ENCODE results near the gene IQSEC3.
A peak's percentile ranks its signal among the peaks of the same experiment; 100 is the strongest.

IQSEC3 gene

GRCh38 chr12:171743-172676, 105.4 kb downstream of the IQSEC3 start (continued):
- TF ChIP-seq ZNF704 (tag by site-specific recombination; IDR thresholded peaks at IDR 0.05) (no peak), ZNF146 (tag by site-specific recombination; IDR thresholded peaks at IDR 0.05) (no peak), ZBTB7A (tag by site-specific recombination; IDR thresholded peaks at IDR 0.05; ENCODE audit: low read depth) (no peak), PBX3 (CRISPR knock-in tag; IDR thresholded peaks at IDR 0.05) (no peak), PATZ1 (tag by site-specific recombination; IDR thresholded peaks at IDR 0.05) (no peak), ZBTB20 (tag by site-specific recombination; IDR thresholded peaks at IDR 0.05) (no peak), HOXC10 (CRISPR knock-in tag; IDR thresholded peaks at IDR 0.05) (no peak), ZFHX2 (tag by site-specific recombination; conservative IDR thresholded peaks at IDR 0.05) (peak; percentile 90), AEBP2 (tag by site-specific recombination; IDR thresholded peaks at IDR 0.05; ENCODE audit: borderline replicate concordance) (no peak), ZNF341 (tag by site-specific recombination; IDR thresholded peaks at IDR 0.05; ENCODE audit: low read depth) (no peak)

GRCh38 chr12:172732-173161, 106.2 kb downstream of the IQSEC3 start:
- no peak overlapping the region for H3K4me3 ChIP-seq (ENCODE audit: low read depth, low read length)
- no peaks in the 10 kb centered on the region for H3K4me1 ChIP-seq (ENCODE audit: control insufficient read depth, insufficient read depth, low read length)
- no peak overlapping the region for H3K27ac ChIP-seq (ENCODE audit: extremely low read depth, low read depth, low read length)
- ChIA-PET CTCF (interaction anchor here (2.0 to 2.4 kb wide), 2 partner anchors 16 to 20 kb away, joined by 8 to 11 read pairs; no protein-coding TSS in a partner anchor), POLR2A (interaction anchor here (1.1 kb wide), 1 partner anchor 26 kb away, joined by 3 read pairs; no protein-coding TSS in a partner anchor)
- no peaks in the 10 kb centered on the region for H3K9me3 ChIP-seq (ENCODE audit: control insufficient read depth, insufficient read depth, low read depth, low read length)
- H3K36me3 ChIP-seq (ENCODE audit: control insufficient read depth in 2 of 2, insufficient read depth in 1 of 2, low read length in 2 of 2), result no peaks in the 10 kb centered on the region
- TF ChIP-seq ZNF701 (tag by site-specific recombination; IDR thresholded peaks at IDR 0.05), result no peak
- no peak for TF ChIP-seq ZNF157 (tag by site-specific recombination; IDR thresholded peaks at IDR 0.05)
- no peak for TF ChIP-seq ELK4 (IDR thresholded peaks at IDR 0.05; ENCODE audit: borderline replicate concordance, low read depth, low read length)

- no peak overlapping the region for H3K27ac ChIP-seq (ENCODE audit: extremely low read depth, low read depth, low read length)
- ChIA-PET POLR2A (no interaction called here), CTCF (no interaction called here)
- no peak overlapping the region for H3K4me3 ChIP-seq (ENCODE audit: low read depth, low read length)
- no peaks in the 10 kb centered on the region for H3K4me1 ChIP-seq (ENCODE audit: control insufficient read depth, insufficient read depth, low read length)
- no peaks in the 10 kb centered on the region for H3K9me3 ChIP-seq (ENCODE audit: control insufficient read depth, insufficient read depth, low read depth, low read length)
- no peaks in the 10 kb centered on the region for H3K36me3 ChIP-seq (ENCODE audit: control insufficient read depth in 2 of 2, insufficient read depth in 1 of 2, low read length in 2 of 2)
- TF ChIP-seq ZNF155 (tag by site-specific recombination; IDR thresholded peaks at IDR 0.05), result no peak
- TF ChIP-seq ZFHX2 (tag by site-specific recombination; conservative IDR thresholded peaks at IDR 0.05), result peak; percentile 32; the same call in 1 of the 2 replicates
- TF ChIP-seq ZBTB1 (tag by site-specific recombination; IDR thresholded peaks at IDR 0.05), result no peak
- TF ChIP-seq ZNF600 (tag by site-specific recombination; IDR thresholded peaks at IDR 0.05), result peak; percentile 33; the same call in 1 of the 2 replicates
Measured at GRCh38 chr12:174124-174523, 107.6 kb downstream of the IQSEC3 start.
